Activated T-helper 1 cell treated with Interleukin-2 at 50 U/mL for 16 hours (primary cell): ENCODE data around the gene MAST2.
"Not testable (repeated sequence)": the region's sequence is repeated elsewhere in the genome, so short reads cannot be mapped to it uniquely, and the experiment has no call there.

ENCODE experiments used
- DNase-seq: peaks from one replicate; pipeline ENCODE4 v3.0.0-alpha.2; 2020; ENCODE audit warnings: low read depth

The MAST2 gene

GRCh38 chr1:45938029-45938428 lies 134.6 kb downstream of the MAST2 start:
- DNase-seq, result no peak

GRCh38 chr1:45942411-45942810 lies 139.0 kb downstream of the MAST2 start:
- no peak for DNase-seq

DNA sequence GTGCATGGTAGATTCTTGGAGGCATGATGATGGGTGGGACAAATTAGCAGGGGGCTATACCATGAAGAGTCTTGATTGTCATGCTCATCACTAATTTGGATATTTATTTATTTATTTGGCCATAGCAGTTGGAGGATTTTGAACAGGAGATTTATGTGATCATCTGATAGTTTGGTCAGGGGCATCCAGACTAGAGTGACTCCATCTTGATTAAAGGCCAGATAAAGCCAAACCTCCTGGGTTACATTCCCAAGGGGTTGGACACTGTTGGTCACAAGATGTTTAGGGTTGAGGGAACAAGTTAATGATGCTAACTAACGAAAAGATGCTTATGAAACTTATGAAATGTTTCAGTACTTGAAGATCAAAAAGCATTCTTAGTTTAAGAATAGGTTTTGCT lies 139.8 kb downstream of the MAST2 start:
- no peak for DNase-seq

GRCh38 chr1:45945426-45945825 lies 142.0 kb downstream of the MAST2 start:
- DNase-seq, result no peak

GRCh38 chr1:45949462-45949861 lies 146.1 kb downstream of the MAST2 start:
- not testable (repeated sequence) for DNase-seq

- no peak for DNase-seq
These were observed 148.7 kb downstream of the MAST2 start for GRCh38 chr1:45952072-45952471.

- DNase-seq, result no peak
These were observed 150.8 kb downstream of the MAST2 start for GRCh38 chr1:45953934-45954847.

DNA sequence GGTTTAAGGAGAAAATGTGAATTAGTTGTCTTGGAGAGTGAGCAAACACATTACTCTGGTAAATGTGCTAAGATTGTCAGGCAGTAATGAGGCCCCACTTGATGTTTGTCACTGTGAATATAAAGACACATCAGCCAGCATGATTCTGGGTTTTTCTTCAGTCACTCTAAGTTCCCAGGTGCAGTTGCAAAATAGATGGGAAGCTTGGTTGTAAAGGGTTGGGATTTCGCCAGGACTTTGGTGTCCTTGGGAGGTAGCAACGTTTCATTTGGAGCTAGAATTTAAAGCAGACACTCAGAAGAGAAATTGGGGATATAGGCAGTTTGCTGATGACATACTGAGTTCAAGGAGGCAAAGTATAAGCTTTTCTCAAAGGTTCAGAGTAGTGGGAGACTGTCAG lies 154.3 kb downstream of the MAST2 start:
- DNase-seq, result no peak

DNA sequence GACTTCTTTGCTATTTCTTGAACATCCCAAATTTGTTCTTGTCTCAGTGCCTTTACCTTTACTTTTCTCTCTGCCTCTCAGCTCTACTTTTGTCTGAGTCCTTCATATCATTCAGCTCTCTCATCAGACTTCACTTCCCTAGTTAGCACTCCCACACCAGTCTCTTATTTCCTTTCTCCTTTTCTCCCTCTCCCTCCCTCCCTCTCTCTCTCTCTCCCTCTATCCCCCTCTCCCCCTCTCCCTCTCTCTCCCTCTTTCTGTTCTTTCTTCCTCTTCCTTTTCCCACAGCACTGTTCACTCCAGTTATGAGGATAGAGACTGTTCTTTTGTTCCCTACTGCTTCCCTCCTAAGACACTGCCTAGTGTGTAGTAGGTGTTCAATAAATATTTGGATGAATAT lies 154.9 kb downstream of the MAST2 start:
- no peak for DNase-seq

GRCh38 chr1:45960930-45961715 lies 157.7 kb downstream of the MAST2 start:
- DNase-seq, result no peak

GRCh38 chr1:45961936-45962335 lies 158.5 kb downstream of the MAST2 start:
- not testable (repeated sequence) for DNase-seq

DNA sequence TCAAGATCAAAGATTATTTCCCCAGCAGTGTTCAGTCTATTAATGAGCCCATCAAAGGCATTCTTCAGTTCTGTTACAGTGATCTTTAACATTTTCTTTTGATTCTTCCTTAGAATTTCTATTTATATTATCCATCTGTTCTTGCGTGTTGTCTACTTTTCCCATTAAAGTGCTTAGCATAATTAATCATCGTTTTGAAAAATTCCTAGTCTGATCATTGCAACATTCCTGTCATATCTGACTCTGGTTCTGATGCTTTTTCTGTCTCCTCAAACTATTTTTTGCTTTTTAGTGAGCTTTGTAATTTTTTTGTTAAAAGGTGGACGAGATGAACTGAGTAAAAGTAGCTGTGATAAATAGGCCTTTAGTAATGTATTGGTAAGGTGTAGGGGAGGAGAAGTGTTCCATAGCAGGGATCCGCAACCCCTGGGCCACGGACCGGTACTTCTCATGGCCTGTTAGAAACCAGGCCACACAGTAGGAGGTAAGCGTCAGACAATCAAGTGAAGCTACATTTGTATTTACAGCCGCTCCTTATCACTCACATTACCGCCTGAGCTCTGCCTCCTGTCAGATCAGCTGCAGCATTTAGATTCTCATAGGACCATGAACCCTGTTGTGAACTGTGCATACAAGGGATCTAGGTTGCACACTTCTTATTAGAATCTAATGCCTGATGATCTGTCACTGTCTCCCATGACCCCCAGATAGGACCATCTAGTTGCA lies 165.7 kb downstream of the MAST2 start:
- DNase-seq, result no peak

GRCh38 chr1:45969866-45970265 lies 166.5 kb downstream of the MAST2 start:
- no peak for DNase-seq

- no peak for DNase-seq
These were observed 167.9 kb downstream of the MAST2 start for GRCh38 chr1:45971335-45971734.

DNA sequence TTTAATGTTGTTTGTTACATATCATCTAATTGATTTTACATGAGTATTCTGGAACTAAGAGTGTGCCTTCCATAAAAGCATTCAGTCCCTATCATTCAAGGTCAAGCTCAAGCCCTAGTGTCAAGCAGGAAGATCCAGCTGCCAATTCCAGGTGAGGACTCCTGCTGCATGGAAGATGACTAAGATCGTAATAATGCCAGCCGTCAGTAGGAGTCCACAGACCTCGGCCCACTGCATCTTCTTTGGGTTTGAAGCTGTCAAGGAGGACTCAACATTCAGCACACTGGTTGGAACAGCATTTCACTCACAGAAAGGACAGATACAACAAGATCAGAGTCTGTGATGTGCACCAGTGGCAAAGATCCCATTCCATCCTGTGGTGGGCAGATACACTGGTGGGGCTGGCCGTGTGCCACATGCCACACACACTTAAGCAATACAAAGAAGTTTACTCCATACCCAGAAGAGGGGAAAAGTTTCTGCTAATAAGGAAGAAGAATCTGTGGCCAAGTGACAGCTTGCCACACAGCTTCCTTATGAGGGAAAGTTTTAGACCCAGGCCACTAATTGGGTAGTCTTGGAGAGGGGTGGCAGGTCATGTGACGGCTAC lies 168.6 kb downstream of the MAST2 start:
- DNase-seq, result no peak

GRCh38 chr1:45972621-45973020 lies 169.2 kb downstream of the MAST2 start:
- DNase-seq, result no peak

DNA sequence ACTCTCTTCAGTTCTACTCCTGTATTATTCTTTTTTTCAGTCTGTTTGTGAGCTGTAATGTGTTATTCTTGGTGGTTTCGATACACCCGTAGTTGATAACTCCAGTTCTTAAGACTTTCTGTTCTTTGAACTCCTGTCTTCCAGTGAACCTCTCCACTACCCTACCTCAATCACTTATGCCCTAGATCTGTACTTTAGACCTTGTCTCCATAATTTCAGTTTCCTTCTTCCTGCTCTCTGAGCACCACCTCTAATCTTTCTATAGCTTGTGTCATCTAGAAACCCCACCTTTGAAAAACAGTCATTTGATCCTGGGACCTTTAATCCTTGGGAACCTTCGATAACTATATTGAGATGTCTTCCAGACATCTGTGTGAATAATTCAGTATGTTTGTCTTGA lies 169.7 kb downstream of the MAST2 start:
- DNase-seq, result no peak

DNA sequence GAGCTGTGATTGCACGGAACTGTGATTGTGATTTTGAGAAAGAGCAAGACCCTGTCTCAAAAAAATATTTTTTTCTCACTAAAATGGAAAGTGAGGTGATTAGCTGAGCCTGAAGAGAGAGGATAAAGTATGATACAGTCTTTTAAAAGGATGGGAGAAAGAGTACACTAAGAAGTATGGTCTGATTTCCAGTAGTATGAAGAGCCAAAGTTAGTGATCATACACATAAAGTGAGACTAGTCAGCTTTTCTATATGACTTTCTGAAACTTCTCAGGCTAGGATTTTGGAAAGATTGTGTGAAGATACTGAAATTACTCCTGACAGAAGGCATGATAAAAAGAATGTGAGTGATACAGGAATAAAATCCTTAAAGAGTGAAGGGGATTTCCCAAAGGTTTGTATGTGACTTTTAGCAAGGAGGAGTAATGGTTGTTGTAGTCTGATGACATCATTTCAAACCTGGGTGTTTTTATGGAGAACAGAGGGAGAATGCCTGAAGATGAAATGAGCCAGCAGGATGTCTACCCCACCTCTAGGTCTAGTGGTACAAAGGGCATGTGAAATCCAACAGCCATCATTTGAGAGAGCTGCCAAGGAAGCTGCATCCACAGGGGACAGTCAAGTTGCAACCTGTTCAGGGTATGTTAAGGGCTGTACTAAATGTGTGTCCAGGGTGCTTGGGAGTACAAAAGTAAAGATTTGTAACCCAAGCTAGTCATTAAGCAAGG lies 171.3 kb downstream of the MAST2 start:
- no peak for DNase-seq

GRCh38 chr1:45976623-45977022 lies 173.2 kb downstream of the MAST2 start:
- DNase-seq, result no peak

DNA sequence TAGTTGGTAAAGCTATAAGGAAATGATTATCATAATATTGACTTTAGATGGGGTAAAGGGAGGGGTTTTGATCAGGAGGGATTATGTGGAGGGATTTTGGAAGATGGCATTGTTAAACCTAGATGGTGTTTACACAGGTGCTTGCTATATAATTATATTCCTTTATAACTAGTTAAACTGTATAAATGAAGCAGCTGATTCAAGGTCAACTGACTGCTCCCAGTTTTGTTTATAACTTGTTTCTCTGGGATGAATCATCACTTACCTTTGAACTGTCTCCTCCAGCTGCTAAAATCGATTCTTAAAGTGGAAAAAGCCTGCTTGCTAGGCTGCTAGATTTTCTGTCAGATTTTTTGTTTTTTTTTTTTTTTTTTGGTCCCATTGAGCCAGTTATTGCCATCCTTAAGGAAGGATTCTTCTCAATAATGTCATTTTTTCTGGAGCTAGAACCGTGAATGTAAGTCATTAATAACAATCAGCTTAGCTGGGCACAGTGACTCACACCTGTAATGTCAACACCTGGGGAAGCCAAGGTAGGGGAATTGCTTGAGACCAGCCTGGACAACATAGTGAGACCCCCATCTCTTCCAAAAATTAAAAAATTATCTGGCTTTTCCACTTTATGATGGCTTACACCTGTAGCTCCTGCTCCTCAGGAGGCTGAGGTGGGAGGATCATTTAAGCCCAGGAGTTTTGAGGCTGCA lies 175.8 kb downstream of the MAST2 start:
- no peak for DNase-seq

GRCh38 chr1:45979778-45980176 lies 176.4 kb downstream of the MAST2 start:
- no peak for DNase-seq
